ENCODE measurements around the gene NIPA2. TPM values are rescaled to one million over a fixed set of nuclear protein-coding genes. Genes with fewer than 3 reads are reported as not detected.
A peak's percentile ranks its signal among the peaks of the same experiment; 100 is the strongest.

The NIPA2 gene
- total RNA-seq, 1 experiment from 2014 or later: 89.4 TPM

- Mint-ChIP-seq H3K4me1 (ENCODE audit: low read depth, unreplicated experiment) (peaks cover 4% of the 10 kb centered on the region), H3K4me3 (ENCODE audit: unreplicated experiment) (no peak overlapping the region), H3K9me3 (ENCODE audit: unreplicated experiment) (no peaks in the 10 kb centered on the region), H3K36me3 (ENCODE audit: insufficient read depth, unreplicated experiment) (peaks cover 99% of the 10 kb centered on the region), H3K27me3 (ENCODE audit: insufficient read depth, unreplicated experiment) (no peaks in the 10 kb centered on the region), H3K27ac (ENCODE audit: unreplicated experiment) (no peak overlapping the region)
- Histone ChIP-seq H3K9me3 (no peaks in the 10 kb centered on the region), H3K4me3 (ENCODE audit: low read depth, low read length) (no peak overlapping the region), H3K36me3 (ENCODE audit: control insufficient read depth, insufficient read depth, low read length) (peaks cover 7% of the 10 kb centered on the region), H3K27me3 (replicated peaks; ENCODE audit: control insufficient read depth, insufficient read depth, low read length) (no peaks in the 10 kb centered on the region), H3K4me1 (no peaks in the 10 kb centered on the region)
- TF ChIP-seq CTCF (IDR thresholded peaks at IDR 0.05; ENCODE audit: insufficient read depth in 1 of 2, low read depth in 1 of 2, low read length in 1 of 2, severe bottlenecking in 1 of 2, unreplicated experiment in 1 of 2): no peak
- DNase-seq: peak in 1 of 2 experiments; percentile 20
- intact Hi-C loops (cut with micrococcal nuclease; ENCODE audit: unreplicated experiment): no loop called here
- POLR2A ChIA-PET: no interaction called here
- no TSS peak for BruUV-seq (replicated peaks)
- CTCF ChIA-PET: interaction anchor here (1.3 kb wide), 1 partner anchor 9 kb away, joined by 3 read pairs; no protein-coding TSS in a partner anchor
These were observed 35.8 kb downstream of the NIPA2 start for GRCh38 chr15:22874256-22874655.

- CTCF ChIA-PET: interaction anchor here (1.3 kb wide), 1 partner anchor 9 kb away, joined by 3 read pairs; no protein-coding TSS in a partner anchor
- Mint-ChIP-seq H3K4me1 (ENCODE audit: low read depth, unreplicated experiment) (peaks cover 4% of the 10 kb centered on the region), H3K4me3 (ENCODE audit: unreplicated experiment) (no peak overlapping the region), H3K27ac (ENCODE audit: unreplicated experiment) (no peak overlapping the region), H3K27me3 (ENCODE audit: insufficient read depth, unreplicated experiment) (no peaks in the 10 kb centered on the region), H3K9me3 (ENCODE audit: unreplicated experiment) (no peaks in the 10 kb centered on the region), H3K36me3 (ENCODE audit: insufficient read depth, unreplicated experiment) (peaks cover 94% of the 10 kb centered on the region)
- no peaks in the 10 kb centered on the region for H3K9me3 ChIP-seq
- TF ChIP-seq CTCF (IDR thresholded peaks at IDR 0.05; ENCODE audit: insufficient read depth in 1 of 2, low read depth in 1 of 2, low read length in 1 of 2, severe bottlenecking in 1 of 2, unreplicated experiment in 1 of 2): no peak
- POLR2A ChIA-PET: no interaction called here
- intact Hi-C loops (cut with micrococcal nuclease; ENCODE audit: unreplicated experiment): no loop called here
- BruUV-seq (replicated peaks): no TSS peak
- no peak overlapping the region for H3K4me3 ChIP-seq (ENCODE audit: low read depth, low read length)
- DNase-seq: peak in 1 of 2 experiments; percentile 12
- H3K36me3 ChIP-seq (ENCODE audit: control insufficient read depth, insufficient read depth, low read length): peaks cover 7% of the 10 kb centered on the region
- no peaks in the 10 kb centered on the region for H3K4me1 ChIP-seq
- H3K27me3 ChIP-seq (replicated peaks; ENCODE audit: control insufficient read depth, insufficient read depth, low read length): no peaks in the 10 kb centered on the region
These were observed 36.5 kb downstream of the NIPA2 start for GRCh38 chr15:22874966-22875365.

GRCh38 chr15:22877117-22877516, 38.7 kb downstream of the NIPA2 start:
- Histone ChIP-seq H3K4me1 (no peaks in the 10 kb centered on the region), H3K9me3 (no peaks in the 10 kb centered on the region), H3K36me3 (ENCODE audit: control insufficient read depth, insufficient read depth, low read length) (peaks cover 11% of the 10 kb centered on the region), H3K27me3 (replicated peaks; ENCODE audit: control insufficient read depth, insufficient read depth, low read length) (no peaks in the 10 kb centered on the region), H3K4me3 (ENCODE audit: low read depth, low read length) (no peak overlapping the region)
- Mint-ChIP-seq H3K27me3 (ENCODE audit: insufficient read depth, unreplicated experiment) (no peaks in the 10 kb centered on the region), H3K4me3 (ENCODE audit: unreplicated experiment) (no peak overlapping the region), H3K4me1 (ENCODE audit: low read depth, unreplicated experiment) (peaks cover 4% of the 10 kb centered on the region), H3K27ac (ENCODE audit: unreplicated experiment) (no peak overlapping the region), H3K9me3 (ENCODE audit: unreplicated experiment) (no peaks in the 10 kb centered on the region), H3K36me3 (ENCODE audit: insufficient read depth, unreplicated experiment) (peaks cover 92% of the 10 kb centered on the region)
- TF ChIP-seq CTCF (IDR thresholded peaks at IDR 0.05; ENCODE audit: insufficient read depth in 1 of 2, low read depth in 1 of 2, low read length in 1 of 2, severe bottlenecking in 1 of 2, unreplicated experiment in 1 of 2): no peak
- intact Hi-C loops (cut with micrococcal nuclease; ENCODE audit: unreplicated experiment): no loop called here
- CTCF ChIA-PET: no interaction called here
- no TSS peak for BruUV-seq (replicated peaks)
- DNase-seq: peak in 1 of 2 experiments; percentile 7
- POLR2A ChIA-PET: no interaction called here
